ENCODE results near the gene ST6GALNAC3. TPM values are rescaled to one million over a fixed set of nuclear protein-coding genes. Genes with fewer than 3 reads are reported as not detected.
"Not testable (repeated sequence)": the region's sequence is repeated elsewhere in the genome, so short reads cannot be mapped to it uniquely, and the experiment has no call there.

The ST6GALNAC3 gene
- total RNA-seq, 1 donor from 2014 or later: 5.6 TPM

GRCh38 chr1:76109404-76109803 is 34.9 kb downstream of the ST6GALNAC3 start:
- intact Hi-C loops (cut with DNase I): loop anchor here (5.0 kb wide), 1 partner anchor 77 kb away; no protein-coding TSS in a partner anchor
- Histone ChIP-seq H3K27ac (no peak overlapping the region), H3K4me1 (no peaks in the 10 kb centered on the region), H3K4me3 (no peak overlapping the region), H3K9me3 (no peaks in the 10 kb centered on the region), H3K36me3 (no peaks in the 10 kb centered on the region), H3K27me3 (no peaks in the 10 kb centered on the region)
- no peak for DNase-seq
- TF ChIP-seq, protein P1, sequence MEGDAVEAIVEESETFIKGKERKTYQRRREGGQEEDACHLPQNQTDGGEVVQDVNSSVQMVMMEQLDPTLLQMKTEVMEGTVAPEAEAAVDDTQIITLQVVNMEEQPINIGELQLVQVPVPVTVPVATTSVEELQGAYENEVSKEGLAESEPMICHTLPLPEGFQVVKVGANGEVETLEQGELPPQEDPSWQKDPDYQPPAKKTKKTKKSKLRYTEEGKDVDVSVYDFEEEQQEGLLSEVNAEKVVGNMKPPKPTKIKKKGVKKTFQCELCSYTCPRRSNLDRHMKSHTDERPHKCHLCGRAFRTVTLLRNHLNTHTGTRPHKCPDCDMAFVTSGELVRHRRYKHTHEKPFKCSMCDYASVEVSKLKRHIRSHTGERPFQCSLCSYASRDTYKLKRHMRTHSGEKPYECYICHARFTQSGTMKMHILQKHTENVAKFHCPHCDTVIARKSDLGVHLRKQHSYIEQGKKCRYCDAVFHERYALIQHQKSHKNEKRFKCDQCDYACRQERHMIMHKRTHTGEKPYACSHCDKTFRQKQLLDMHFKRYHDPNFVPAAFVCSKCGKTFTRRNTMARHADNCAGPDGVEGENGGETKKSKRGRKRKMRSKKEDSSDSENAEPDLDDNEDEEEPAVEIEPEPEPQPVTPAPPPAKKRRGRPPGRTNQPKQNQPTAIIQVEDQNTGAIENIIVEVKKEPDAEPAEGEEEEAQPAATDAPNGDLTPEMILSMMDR (IDR thresholded peaks at IDR 0.05): no peak
- no peak for ATAC-seq

DNA sequence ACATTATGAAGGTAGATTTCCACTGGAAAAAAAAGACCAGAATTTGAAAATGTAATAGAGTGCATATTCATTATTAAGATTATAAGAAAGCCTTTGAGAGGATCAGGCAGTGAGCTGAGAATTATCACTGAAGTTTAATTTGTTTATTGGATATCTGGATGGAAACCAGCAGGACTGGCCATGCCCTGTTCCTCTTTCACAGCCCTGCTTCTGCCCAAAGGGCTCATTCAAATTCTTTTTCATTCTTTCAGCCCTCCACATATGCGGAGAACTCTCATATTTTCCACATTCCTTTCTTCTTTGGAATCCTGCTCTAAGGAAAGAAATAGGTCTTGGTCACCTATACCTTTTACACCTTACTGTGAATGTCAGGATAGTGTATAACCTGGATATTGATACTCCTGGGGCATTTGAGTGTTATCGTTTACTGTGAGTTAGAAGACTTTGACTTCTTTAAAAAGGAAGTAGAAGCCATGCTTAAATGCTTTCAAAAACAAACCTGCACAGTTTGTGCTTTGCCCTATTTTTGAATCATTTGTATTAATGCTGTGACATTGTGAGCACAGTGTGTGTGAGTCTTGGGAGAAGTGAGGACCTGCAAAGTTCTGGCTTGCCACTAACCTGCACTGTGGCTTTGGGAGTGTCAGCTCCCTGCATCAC is 35.5 kb downstream of the ST6GALNAC3 start:
- intact Hi-C loops (cut with DNase I): loop anchor here (5.0 kb wide), 1 partner anchor 78 kb away; no protein-coding TSS in a partner anchor
- Histone ChIP-seq H3K4me3 (no peak overlapping the region), H3K9me3 (no peaks in the 10 kb centered on the region), H3K27me3 (no peaks in the 10 kb centered on the region), H3K36me3 (no peaks in the 10 kb centered on the region), H3K27ac (no peak overlapping the region), H3K4me1 (no peaks in the 10 kb centered on the region)
- DNase-seq (no peak), ATAC-seq (no peak)
- TF ChIP-seq, protein P1 (IDR thresholded peaks at IDR 0.05): no peak

DNA sequence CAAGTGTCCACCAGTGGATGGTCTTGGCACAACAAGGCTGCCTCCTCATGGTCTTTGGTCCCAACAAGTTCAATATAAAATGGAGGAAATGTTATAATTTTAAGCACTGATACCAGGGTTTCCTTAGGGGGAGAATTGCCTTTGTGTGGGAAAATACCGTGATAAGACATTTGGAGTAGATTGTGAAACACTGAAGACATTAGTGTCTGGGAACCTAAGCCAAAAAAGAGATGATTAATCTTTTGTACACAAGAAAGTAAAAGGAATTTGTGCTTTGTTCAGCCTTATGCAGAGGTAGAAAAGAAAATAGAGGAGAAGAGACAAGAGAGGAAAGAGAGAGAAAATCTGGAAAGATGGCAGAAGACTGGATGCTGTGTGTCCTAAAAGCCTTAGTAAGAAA is 36.1 kb downstream of the ST6GALNAC3 start:
- TF ChIP-seq, protein P1 (IDR thresholded peaks at IDR 0.05): no peak

GRCh38 chr1:76112321-76112720 is 37.8 kb downstream of the ST6GALNAC3 start:
- DNase-seq; ATAC-seq; H3K9me3 ChIP-seq; H3K4me3 ChIP-seq; H3K36me3 ChIP-seq; H3K4me1 ChIP-seq; intact Hi-C loops (cut with DNase I); H3K27me3 ChIP-seq; H3K27ac ChIP-seq: not testable (repeated sequence)

More for the DNA sequence above, 36.1 kb downstream of the ST6GALNAC3 start:
- no peaks in the 10 kb centered on the region for H3K9me3 ChIP-seq
- no peaks in the 10 kb centered on the region for H3K27me3 ChIP-seq
- DNase-seq (no peak), ATAC-seq (no peak)
- H3K36me3 ChIP-seq: no peaks in the 10 kb centered on the region
- no peaks in the 10 kb centered on the region for H3K4me1 ChIP-seq
- no peak overlapping the region for H3K4me3 ChIP-seq
- intact Hi-C loops (cut with DNase I): no loop called here
- H3K27ac ChIP-seq: no peak overlapping the region

DNA sequence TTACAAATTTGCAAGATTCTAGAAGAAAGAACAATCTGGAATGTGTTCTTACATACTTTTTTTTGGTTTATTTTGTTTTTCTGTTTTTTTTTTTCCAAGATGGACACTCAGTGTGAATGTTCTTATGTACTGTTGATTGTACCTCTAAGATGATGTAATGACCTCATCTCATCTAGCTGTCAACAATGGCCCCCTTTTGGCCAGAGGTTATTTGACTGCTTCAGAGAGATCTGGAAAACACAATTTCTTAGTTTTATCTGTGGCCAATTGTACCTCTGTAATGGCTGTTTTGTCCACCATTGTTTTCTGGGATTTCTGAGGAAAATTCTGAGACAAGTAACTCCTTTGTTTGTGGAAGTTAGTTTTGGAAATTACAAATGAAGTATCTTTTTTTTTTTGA is 38.9 kb downstream of the ST6GALNAC3 start:
- H3K4me3 ChIP-seq: no peak overlapping the region
- H3K36me3 ChIP-seq: no peaks in the 10 kb centered on the region
- ATAC-seq (no peak), DNase-seq (no peak)
- no peaks in the 10 kb centered on the region for H3K9me3 ChIP-seq
- intact Hi-C loops (cut with DNase I): no loop called here
- no peak overlapping the region for H3K27ac ChIP-seq
- no peaks in the 10 kb centered on the region for H3K27me3 ChIP-seq
- TF ChIP-seq, protein P1 (IDR thresholded peaks at IDR 0.05): no peak
- H3K4me1 ChIP-seq: no peaks in the 10 kb centered on the region

GRCh38 chr1:76115171-76115570 is 40.6 kb downstream of the ST6GALNAC3 start:
- intact Hi-C loops (cut with DNase I): no loop called here
- no peak for ATAC-seq

More at GRCh38 chr1:76115171-76115570, 40.6 kb downstream of the ST6GALNAC3 start:
- TF ChIP-seq, protein P1 (IDR thresholded peaks at IDR 0.05): no peak
- H3K4me1 ChIP-seq: no peaks in the 10 kb centered on the region
- H3K9me3 ChIP-seq: no peaks in the 10 kb centered on the region
- DNase-seq: no peak
- H3K36me3 ChIP-seq: no peaks in the 10 kb centered on the region
- H3K27ac ChIP-seq: no peak overlapping the region
- H3K27me3 ChIP-seq: no peaks in the 10 kb centered on the region
- no peak overlapping the region for H3K4me3 ChIP-seq
